Measurements from ENCODE around the gene ACAP3.
"Not testable (repeated sequence)": the region's sequence is repeated elsewhere in the genome, so short reads cannot be mapped to it uniquely, and the experiment has no call there.

The ACAP3 gene

GRCh38 chr1:1330366-1331067 is 22.8 kb upstream of the ACAP3 start:
- DNase-seq = no peak

GRCh38 chr1:1329304-1330210 is 21.8 kb upstream of the ACAP3 start:
- no peak for DNase-seq

GRCh38 chr1:1328254-1328653 is 20.5 kb upstream of the ACAP3 start:
- DNase-seq = no peak

GRCh38 chr1:1327291-1327690 is 19.6 kb upstream of the ACAP3 start:
- no peak for DNase-seq

GRCh38 chr1:1326075-1326605 is 18.4 kb upstream of the ACAP3 start:
- no peak for DNase-seq

GRCh38 chr1:1325288-1326074 is 17.8 kb upstream of the ACAP3 start:
- no peak for DNase-seq

GRCh38 chr1:1324524-1325287 is 17.0 kb upstream of the ACAP3 start, which contains the start of the genes CPTP and INTS11:
TSS of gene CPTP (plus strand) at chr1:1324802. CDS start at chr1:1326911, 2,109 bp downstream.
TSS of gene INTS11 (minus strand) at chr1:1324660. CDS start at chr1:1324608, 52 bp downstream.
- DNase-seq = peak; percentile 81

GRCh38 chr1:1324084-1324523 is 16.4 kb upstream of the ACAP3 start:
- no peak for DNase-seq

GRCh38 chr1:1322952-1323351 is 15.2 kb upstream of the ACAP3 start:
- DNase-seq = no peak

- no peak for DNase-seq
Measured at GRCh38 chr1:1322418-1322817, 14.7 kb upstream of the ACAP3 start.

- no peak for DNase-seq
Measured at GRCh38 chr1:1321477-1321876, 13.7 kb upstream of the ACAP3 start.

GRCh38 chr1:1320666-1321448 is 13.1 kb upstream of the ACAP3 start:
- no peak for DNase-seq

GRCh38 chr1:1319646-1319941 is 11.9 kb upstream of the ACAP3 start:
- DNase-seq = no peak

- no peak for DNase-seq
Measured at GRCh38 chr1:1318777-1319645, 11.3 kb upstream of the ACAP3 start.

GRCh38 chr1:1318131-1318652 is 10.5 kb upstream of the ACAP3 start:
- DNase-seq = no peak

- DNase-seq = no peak
Measured at GRCh38 chr1:1317420-1317819, 9.7 kb upstream of the ACAP3 start.

- not testable (repeated sequence) for DNase-seq
Measured at GRCh38 chr1:1316199-1316598, 8.5 kb upstream of the ACAP3 start.

- DNase-seq = no peak
Measured at GRCh38 chr1:1315435-1315954, 7.8 kb upstream of the ACAP3 start.

GRCh38 chr1:1314678-1315335 is 7.1 kb upstream of the ACAP3 start:
- DNase-seq = no peak
